Mammary epithelial cell (primary cell): ENCODE data around the gene FMNL3.

ENCODE experiments used
- CTCF ChIP-seq, 2 donors: IDR thresholded peaks in 1 of 2; conservative IDR thresholded peaks in 1 of 2; 2 replicates each; pipeline ENCODE4 v1.5.1; 2011 to 2012; ENCODE audit warnings: inconsistent platforms in 2 of 2, low read length in 2 of 2, mild to moderate bottlenecking in 2 of 2, control low read depth in 1 of 2, low read depth in 1 of 2; ENCODE audit not compliant: insufficient read depth in 1 of 2; ENCODE audit errors: extremely low read depth in 1 of 2
- EZH2 ChIP-seq: IDR thresholded peaks from 2 replicates; pipeline ENCODE4 v1.6.1; 2012; ENCODE audit warnings: low read length, inconsistent platforms, borderline replicate concordance

DNA sequence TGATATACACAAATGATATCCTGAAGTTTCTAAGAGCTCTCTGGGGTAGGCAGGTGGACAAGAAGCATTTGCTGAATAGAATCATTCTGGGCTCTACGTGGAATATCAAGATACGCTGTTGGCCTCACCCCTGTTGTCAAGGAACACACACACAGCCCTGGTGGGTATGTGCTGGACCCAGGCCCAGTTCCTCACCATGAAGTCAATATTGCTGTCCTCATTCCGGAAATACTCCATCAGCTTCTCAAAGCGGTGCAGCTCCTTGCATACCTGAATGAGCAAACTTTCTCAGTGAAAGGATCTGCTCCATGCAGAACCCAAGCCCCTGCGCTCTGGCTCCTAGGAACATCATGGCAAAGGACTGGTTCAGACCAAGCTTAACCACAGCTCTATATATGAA is 52.5 kb downstream of the FMNL3 start:
- TF ChIP-seq CTCF (conservative IDR thresholded peaks at IDR 0.05 in 1 of 2, IDR thresholded peaks at IDR 0.05 in 1 of 2; ENCODE audit: extremely low read depth in 1 of 2, insufficient read depth in 1 of 2, low read depth in 1 of 2, low read length in 2 of 2) (no peak), EZH2 (no peak)
